Medulla oblongata (tissue), 1 donor: ENCODE results near the gene PLA2G4B.

Experiments
- DNase-seq: peaks from one replicate; pipeline ENCODE4 v3.0.0-alpha.2; 2015; ENCODE audit errors: extremely low spot score

PLA2G4B gene

GRCh38 chr15:41806291-41807181 lies 32.1 kb upstream of the PLA2G4B start:
- DNase-seq: no peak

- DNase-seq: no peak
Observed at GRCh38 chr15:41809121-41809520, 29.5 kb upstream of the PLA2G4B start.

- peak; percentile 64 for DNase-seq
Observed at GRCh38 chr15:41809526-41810220, 29.0 kb upstream of the PLA2G4B start.

- no peak for DNase-seq
Observed at GRCh38 chr15:41810651-41811431, 27.8 kb upstream of the PLA2G4B start.

GRCh38 chr15:41811432-41812195 lies 27.0 kb upstream of the PLA2G4B start:
- DNase-seq: peak; percentile 91

GRCh38 chr15:41812820-41813375 lies 25.7 kb upstream of the PLA2G4B start:
- no peak for DNase-seq

GRCh38 chr15:41813426-41813825 lies 25.2 kb upstream of the PLA2G4B start:
- no peak for DNase-seq

GRCh38 chr15:41814534-41814933 lies 24.1 kb upstream of the PLA2G4B start:
- no peak for DNase-seq

- DNase-seq: no peak
Observed at GRCh38 chr15:41816788-41817187, 21.9 kb upstream of the PLA2G4B start.

GRCh38 chr15:41817327-41817726 lies 21.3 kb upstream of the PLA2G4B start:
- DNase-seq: no peak

GRCh38 chr15:41817781-41818180 lies 20.9 kb upstream of the PLA2G4B start:
- no peak for DNase-seq

- no peak for DNase-seq
Observed at GRCh38 chr15:41819455-41820050, 19.1 kb upstream of the PLA2G4B start.

GRCh38 chr15:41820791-41821423 lies 17.7 kb upstream of the PLA2G4B start:
- DNase-seq: no peak

GRCh38 chr15:41821831-41822230 lies 16.8 kb upstream of the PLA2G4B start:
- peak; percentile 69 for DNase-seq

GRCh38 chr15:41822471-41822870 lies 16.2 kb upstream of the PLA2G4B start:
- no peak for DNase-seq

- DNase-seq: no peak
Observed at GRCh38 chr15:41822957-41823356, 15.7 kb upstream of the PLA2G4B start.

GRCh38 chr15:41823502-41823901 lies 15.1 kb upstream of the PLA2G4B start:
- no peak for DNase-seq

- no peak for DNase-seq
Observed at GRCh38 chr15:41824062-41824745, 14.4 kb upstream of the PLA2G4B start.

- DNase-seq: no peak
Observed at GRCh38 chr15:41825145-41825544, 13.5 kb upstream of the PLA2G4B start.
